ENCODE data around the gene MACC1. TPM values are rescaled to one million over a fixed set of nuclear protein-coding genes. Genes with fewer than 3 reads are reported as not detected.
A peak's percentile ranks its signal among the peaks of the same experiment; 100 is the strongest.

Gene MACC1
- total and polyA plus RNA-seq, 10 of the 15 experiments (the other 5 are each of a cell fraction or from before 2014, with no cell fraction given), result 6.0 to 61.1 (median 12.7) TPM

DNA sequence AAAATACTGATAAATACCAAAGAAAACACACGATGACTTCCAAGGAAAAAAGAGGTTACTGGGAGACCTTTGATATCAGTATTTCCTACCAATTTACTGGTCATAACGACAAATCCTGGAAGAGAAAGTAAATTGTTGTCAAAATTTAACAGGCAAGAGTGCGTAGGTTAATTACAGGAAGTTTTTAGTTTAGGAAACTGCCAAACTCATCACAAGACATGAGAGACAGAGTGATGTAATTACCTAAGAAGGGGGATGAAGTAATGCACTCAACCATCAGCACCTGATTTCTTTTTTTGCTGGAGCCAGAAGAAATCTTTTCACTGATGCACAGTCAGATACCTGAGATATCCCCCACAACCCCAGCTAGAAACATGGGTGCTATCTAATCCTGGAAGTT lies 16.8 kb downstream of the MACC1 start (continued):
- TF ChIP-seq, protein P1, sequence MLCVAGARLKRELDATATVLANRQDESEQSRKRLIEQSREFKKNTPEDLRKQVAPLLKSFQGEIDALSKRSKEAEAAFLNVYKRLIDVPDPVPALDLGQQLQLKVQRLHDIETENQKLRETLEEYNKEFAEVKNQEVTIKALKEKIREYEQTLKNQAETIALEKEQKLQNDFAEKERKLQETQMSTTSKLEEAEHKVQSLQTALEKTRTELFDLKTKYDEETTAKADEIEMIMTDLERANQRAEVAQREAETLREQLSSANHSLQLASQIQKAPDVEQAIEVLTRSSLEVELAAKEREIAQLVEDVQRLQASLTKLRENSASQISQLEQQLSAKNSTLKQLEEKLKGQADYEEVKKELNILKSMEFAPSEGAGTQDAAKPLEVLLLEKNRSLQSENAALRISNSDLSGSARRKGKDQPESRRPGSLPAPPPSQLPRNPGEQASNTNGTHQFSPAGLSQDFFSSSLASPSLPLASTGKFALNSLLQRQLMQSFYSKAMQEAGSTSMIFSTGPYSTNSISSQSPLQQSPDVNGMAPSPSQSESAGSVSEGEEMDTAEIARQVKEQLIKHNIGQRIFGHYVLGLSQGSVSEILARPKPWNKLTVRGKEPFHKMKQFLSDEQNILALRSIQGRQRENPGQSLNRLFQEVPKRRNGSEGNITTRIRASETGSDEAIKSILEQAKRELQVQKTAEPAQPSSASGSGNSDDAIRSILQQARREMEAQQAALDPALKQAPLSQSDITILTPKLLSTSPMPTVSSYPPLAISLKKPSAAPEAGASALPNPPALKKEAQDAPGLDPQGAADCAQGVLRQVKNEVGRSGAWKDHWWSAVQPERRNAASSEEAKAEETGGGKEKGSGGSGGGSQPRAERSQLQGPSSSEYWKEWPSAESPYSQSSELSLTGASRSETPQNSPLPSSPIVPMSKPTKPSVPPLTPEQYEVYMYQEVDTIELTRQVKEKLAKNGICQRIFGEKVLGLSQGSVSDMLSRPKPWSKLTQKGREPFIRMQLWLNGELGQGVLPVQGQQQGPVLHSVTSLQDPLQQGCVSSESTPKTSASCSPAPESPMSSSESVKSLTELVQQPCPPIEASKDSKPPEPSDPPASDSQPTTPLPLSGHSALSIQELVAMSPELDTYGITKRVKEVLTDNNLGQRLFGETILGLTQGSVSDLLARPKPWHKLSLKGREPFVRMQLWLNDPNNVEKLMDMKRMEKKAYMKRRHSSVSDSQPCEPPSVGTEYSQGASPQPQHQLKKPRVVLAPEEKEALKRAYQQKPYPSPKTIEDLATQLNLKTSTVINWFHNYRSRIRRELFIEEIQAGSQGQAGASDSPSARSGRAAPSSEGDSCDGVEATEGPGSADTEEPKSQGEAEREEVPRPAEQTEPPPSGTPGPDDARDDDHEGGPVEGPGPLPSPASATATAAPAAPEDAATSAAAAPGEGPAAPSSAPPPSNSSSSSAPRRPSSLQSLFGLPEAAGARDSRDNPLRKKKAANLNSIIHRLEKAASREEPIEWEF (IDR thresholded peaks at IDR 0.05; ENCODE audit: insufficient replicate concordance, low read depth, low read length), result no peak
- TF ChIP-seq RFX5 (IDR thresholded peaks at IDR 0.05; ENCODE audit: low read depth, low read length), result no peak
- peak; percentile 51; the same call in 1 of the 2 replicates for TF ChIP-seq CREB1 (IDR thresholded peaks at IDR 0.05; ENCODE audit: low read depth)
- TF ChIP-seq BCL11A (IDR thresholded peaks at IDR 0.05; ENCODE audit: low read depth, low read length), result peak; percentile 43; the same call in 1 of the 2 replicates
- TF ChIP-seq, protein P2, sequence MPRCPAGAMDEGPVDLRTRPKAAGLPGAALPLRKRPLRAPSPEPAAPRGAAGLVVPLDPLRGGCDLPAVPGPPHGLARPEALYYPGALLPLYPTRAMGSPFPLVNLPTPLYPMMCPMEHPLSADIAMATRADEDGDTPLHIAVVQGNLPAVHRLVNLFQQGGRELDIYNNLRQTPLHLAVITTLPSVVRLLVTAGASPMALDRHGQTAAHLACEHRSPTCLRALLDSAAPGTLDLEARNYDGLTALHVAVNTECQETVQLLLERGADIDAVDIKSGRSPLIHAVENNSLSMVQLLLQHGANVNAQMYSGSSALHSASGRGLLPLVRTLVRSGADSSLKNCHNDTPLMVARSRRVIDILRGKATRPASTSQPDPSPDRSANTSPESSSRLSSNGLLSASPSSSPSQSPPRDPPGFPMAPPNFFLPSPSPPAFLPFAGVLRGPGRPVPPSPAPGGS (IDR thresholded peaks at IDR 0.05; ENCODE audit: borderline replicate concordance, insufficient read depth, low read depth, low read length, poor library complexity, severe bottlenecking), result no peak
- TF ChIP-seq ZNF207 (IDR thresholded peaks at IDR 0.05; ENCODE audit: borderline replicate concordance), result no peak
- no peak for TF ChIP-seq PAX5 (IDR thresholded peaks at IDR 0.05; ENCODE audit: borderline replicate concordance, low read depth, low read length)
- peak in 1 of 2 experiments; percentile 73; a peak in 1 of 4 replicates for TF ChIP-seq ETV6 (conservative IDR thresholded peaks at IDR 0.05 in 1 of 2, IDR thresholded peaks at IDR 0.05 in 1 of 2; ENCODE audit: borderline replicate concordance in 1 of 2, low read depth in 1 of 2)
- TF ChIP-seq, protein P3, sequence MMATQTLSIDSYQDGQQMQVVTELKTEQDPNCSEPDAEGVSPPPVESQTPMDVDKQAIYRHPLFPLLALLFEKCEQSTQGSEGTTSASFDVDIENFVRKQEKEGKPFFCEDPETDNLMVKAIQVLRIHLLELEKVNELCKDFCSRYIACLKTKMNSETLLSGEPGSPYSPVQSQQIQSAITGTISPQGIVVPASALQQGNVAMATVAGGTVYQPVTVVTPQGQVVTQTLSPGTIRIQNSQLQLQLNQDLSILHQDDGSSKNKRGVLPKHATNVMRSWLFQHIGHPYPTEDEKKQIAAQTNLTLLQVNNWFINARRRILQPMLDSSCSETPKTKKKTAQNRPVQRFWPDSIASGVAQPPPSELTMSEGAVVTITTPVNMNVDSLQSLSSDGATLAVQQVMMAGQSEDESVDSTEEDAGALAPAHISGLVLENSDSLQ (IDR thresholded peaks at IDR 0.05), result peak; percentile 43; the same call in 1 of the 2 replicates
- TF ChIP-seq SREBF1 (IDR thresholded peaks at IDR 0.05; ENCODE audit: low read length), result no peak
- no peak for TF ChIP-seq RB1 (IDR thresholded peaks at IDR 0.05; ENCODE audit: borderline replicate concordance)
- TF ChIP-seq TBL1XR1 (IDR thresholded peaks at IDR 0.05; ENCODE audit: low read depth, low read length), result no peak
- TF ChIP-seq EGR1 (IDR thresholded peaks at IDR 0.05; ENCODE audit: borderline replicate concordance in 1 of 2, low read depth in 2 of 2, low read length in 2 of 2), result no peak
- TF ChIP-seq IKZF2 (IDR thresholded peaks at IDR 0.05), result peak; percentile 77 to 82
- TF ChIP-seq PML (IDR thresholded peaks at IDR 0.05; ENCODE audit: low read length), result 0 out of 2 replicates have a peak, but pooled peaks have one; percentile 25
- peak; percentile 84 for TF ChIP-seq ZNF24 (IDR thresholded peaks at IDR 0.05)
- peak; percentile 37; the same call in 1 of the 2 replicates for TF ChIP-seq DPF2 (IDR thresholded peaks at IDR 0.05)
- no peak for TF ChIP-seq MYB (IDR thresholded peaks at IDR 0.05; ENCODE audit: borderline replicate concordance, low read depth, low read length)
- no peak for TF ChIP-seq STAT3 (IDR thresholded peaks at IDR 0.05; ENCODE audit: low read depth, low read length)
- no peak for TF ChIP-seq STAT1 (conservative IDR thresholded peaks at IDR 0.05)
- peak; percentile 24; the same call in 1 of the 2 replicates for TF ChIP-seq RUNX3 (IDR thresholded peaks at IDR 0.05; ENCODE audit: low read length)
- no peak for TF ChIP-seq RELA (IDR thresholded peaks at IDR 0.05; ENCODE audit: borderline replicate concordance, partially characterized antibody)
- no peak for TF ChIP-seq SMAD5 (IDR thresholded peaks at IDR 0.05; ENCODE audit: low read depth)

Data from GM12878 (cell line).